ENCODE measurements around the gene SWSAP1. TPM values are rescaled to one million over a fixed set of nuclear protein-coding genes. Genes with fewer than 3 reads are reported as not detected.

The SWSAP1 gene
- total and polyA plus RNA-seq, 9 of the 15 experiments (the other 6 are each of a cell fraction or from before 2014, with no cell fraction given), result 0.18 to 2.8 (median 1.7) TPM

- TF ChIP-seq, protein P1, sequence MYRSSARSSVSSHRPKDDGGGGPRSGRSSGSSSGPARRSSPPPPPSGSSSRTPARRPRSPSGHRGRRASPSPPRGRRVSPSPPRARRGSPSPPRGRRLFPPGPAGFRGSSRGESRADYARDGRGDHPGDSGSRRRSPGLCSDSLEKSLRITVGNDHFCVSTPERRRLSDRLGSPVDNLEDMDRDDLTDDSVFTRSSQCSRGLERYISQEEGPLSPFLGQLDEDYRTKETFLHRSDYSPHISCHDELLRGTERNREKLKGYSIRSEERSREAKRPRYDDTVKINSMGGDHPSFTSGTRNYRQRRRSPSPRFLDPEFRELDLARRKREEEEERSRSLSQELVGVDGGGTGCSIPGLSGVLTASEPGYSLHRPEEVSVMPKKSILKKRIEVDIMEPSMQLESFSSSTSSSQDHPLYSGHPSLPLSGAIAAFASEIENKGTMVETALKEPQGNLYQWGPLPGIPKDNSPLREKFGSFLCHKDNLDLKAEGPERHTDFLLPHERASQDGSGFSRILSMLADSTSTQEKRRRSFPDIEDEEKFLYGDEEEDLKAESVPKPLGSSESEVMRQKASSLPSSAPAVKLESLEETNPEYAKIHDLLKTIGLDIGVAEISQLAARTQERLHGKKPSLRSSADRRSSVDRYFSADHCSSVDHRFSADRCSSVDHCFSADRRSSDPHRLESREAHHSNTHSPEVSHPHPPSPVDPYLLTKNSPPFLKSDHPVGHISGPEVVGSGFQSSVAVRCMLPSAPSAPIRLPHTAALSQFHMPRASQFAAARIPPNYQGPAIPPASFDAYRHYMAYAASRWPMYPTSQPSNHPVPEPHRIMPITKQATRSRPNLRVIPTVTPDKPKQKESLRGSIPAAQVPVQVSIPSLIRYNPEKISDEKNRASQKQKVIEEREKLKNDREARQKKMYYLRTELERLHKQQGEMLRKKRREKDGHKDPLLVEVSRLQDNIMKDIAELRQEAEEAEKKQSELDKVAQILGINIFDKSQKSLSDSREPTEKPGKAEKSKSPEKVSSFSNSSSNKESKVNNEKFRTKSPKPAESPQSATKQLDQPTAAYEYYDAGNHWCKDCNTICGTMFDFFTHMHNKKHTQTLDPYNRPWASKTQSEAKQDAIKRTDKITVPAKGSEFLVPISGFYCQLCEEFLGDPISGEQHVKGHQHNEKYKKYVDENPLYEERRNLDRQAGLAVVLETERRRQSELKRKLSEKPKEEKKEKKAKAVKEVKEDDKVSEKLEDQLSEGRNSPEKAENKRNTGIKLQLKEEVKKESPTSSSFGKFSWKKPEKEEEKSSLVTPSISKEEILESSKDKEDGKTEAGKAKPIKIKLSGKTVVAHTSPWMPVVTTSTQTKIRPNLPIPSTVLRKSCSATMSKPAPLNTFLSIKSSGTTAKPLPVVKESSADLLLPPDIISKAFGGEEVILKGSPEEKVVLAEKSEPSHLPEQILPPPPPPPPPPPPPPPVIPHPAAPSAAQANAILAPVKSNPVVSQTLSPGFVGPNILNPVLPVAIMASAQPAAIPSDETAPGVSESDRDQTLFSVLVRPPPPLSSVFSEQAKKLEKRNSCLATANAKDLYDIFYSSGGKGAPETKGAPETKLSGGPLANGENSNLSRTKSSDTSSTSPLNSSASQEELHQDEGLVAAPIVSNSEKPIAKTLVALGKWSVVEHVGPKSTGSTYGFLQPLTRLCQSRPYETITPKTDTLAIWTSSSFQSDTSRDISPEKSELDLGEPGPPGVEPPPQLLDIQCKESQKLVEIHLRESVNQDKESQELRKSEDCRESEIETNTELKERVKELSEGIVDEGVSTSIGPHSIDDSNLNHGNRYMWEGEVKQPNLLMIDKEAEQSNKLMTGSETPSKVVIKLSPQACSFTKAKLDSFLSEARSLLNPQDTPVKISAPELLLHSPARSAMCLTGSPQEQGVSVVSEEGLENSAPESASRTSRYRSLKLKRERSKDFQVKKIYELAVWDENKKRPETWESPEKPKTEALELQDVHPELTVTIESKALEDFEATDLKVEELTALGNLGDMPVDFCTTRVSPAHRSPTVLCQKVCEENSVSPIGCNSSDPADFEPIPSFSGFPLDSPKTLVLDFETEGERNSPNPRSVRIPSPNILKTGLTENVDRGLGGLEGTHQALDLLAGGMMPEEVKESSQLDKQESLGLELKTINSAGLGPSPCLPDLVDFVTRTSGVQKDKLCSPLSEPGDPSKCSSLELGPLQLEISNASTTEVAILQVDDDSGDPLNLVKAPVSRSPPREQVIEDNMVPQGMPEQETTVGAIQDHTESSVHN (IDR thresholded peaks at IDR 0.05; ENCODE audit: borderline replicate concordance in 1 of 2, low read depth in 1 of 2), result no peak
- TF ChIP-seq FOSL1 (tag; conservative IDR thresholded peaks at IDR 0.05), result peak; percentile 32; the same call in 1 of the 2 replicates
- TF ChIP-seq, protein P2, sequence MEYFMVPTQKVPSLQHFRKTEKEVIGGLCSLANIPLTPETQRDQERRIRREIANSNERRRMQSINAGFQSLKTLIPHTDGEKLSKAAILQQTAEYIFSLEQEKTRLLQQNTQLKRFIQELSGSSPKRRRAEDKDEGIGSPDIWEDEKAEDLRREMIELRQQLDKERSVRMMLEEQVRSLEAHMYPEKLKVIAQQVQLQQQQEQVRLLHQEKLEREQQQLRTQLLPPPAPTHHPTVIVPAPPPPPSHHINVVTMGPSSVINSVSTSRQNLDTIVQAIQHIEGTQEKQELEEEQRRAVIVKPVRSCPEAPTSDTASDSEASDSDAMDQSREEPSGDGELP (CRISPR knock-in tag; IDR thresholded peaks at IDR 0.05; ENCODE audit: borderline replicate concordance), result no peak
- no peak for TF ChIP-seq HDGF (IDR thresholded peaks at IDR 0.05)
- no peak for TF ChIP-seq MTF1 (CRISPR knock-in tag; IDR thresholded peaks at IDR 0.05; ENCODE audit: borderline replicate concordance)
- no peak for TF ChIP-seq SMAD1 (IDR thresholded peaks at IDR 0.05; ENCODE audit: low read depth, low read length, partially characterized antibody)
- TF ChIP-seq, protein P3, sequence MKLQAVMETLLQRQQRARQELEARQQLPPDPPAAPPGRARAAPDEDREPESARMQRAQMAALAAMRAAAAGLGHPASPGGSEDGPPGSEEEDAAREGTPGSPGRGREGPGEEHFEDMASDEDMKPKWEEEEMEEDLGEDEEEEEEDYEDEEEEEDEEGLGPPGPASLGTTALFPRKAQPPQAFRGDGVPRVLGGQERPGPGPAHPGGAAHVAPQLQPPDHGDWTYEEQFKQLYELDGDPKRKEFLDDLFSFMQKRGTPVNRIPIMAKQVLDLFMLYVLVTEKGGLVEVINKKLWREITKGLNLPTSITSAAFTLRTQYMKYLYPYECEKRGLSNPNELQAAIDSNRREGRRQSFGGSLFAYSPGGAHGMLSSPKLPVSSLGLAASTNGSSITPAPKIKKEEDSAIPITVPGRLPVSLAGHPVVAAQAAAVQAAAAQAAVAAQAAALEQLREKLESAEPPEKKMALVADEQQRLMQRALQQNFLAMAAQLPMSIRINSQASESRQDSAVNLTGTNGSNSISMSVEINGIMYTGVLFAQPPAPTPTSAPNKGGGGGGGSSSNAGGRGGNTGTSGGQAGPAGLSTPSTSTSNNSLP (IDR thresholded peaks at IDR 0.05; ENCODE audit: borderline replicate concordance, low read depth, low read length), result no peak
- no peak for TF ChIP-seq ZNF324 (CRISPR knock-in tag; IDR thresholded peaks at IDR 0.05)
- TF ChIP-seq MCM7 (IDR thresholded peaks at IDR 0.05), result no peak
- peak; percentile 77 for TF ChIP-seq SPI1 (IDR thresholded peaks at IDR 0.05; ENCODE audit: borderline replicate concordance, low read depth, low read length)
- no peak for TF ChIP-seq CEBPG (CRISPR knock-in tag; IDR thresholded peaks at IDR 0.05)
- no peak for TF ChIP-seq CEBPG (tag; conservative IDR thresholded peaks at IDR 0.05 in 1 of 2, IDR thresholded peaks at IDR 0.05 in 1 of 2)
- TF ChIP-seq ZNF23 (CRISPR knock-in tag; IDR thresholded peaks at IDR 0.05), result 0 out of 2 replicates have a peak, but pooled peaks have one; percentile 18
- 0 out of 4 replicates have a peak, but pooled peaks of 1 of the 2 experiments have one; percentile 40 for TF ChIP-seq FOXK2 (conservative IDR thresholded peaks at IDR 0.05 in 1 of 2, IDR thresholded peaks at IDR 0.05 in 1 of 2; ENCODE audit: low read depth in 2 of 2)
- no peak for TF ChIP-seq SAFB (IDR thresholded peaks at IDR 0.05; ENCODE audit: borderline replicate concordance, low read depth, low read length)
- TF ChIP-seq STAT5A (IDR thresholded peaks at IDR 0.05; ENCODE audit: borderline replicate concordance, low read length), result no peak
- TF ChIP-seq CCNT2 (IDR thresholded peaks at IDR 0.05; ENCODE audit: borderline replicate concordance, extremely low read depth, insufficient read length, low read depth, low read length), result no peak
- TF ChIP-seq HMG20A (CRISPR knock-in tag; conservative IDR thresholded peaks at IDR 0.05), result no peak
- peak; percentile 91 for TF ChIP-seq PHF20 (IDR thresholded peaks at IDR 0.05; ENCODE audit: partially characterized antibody)
These were observed 2.8 kb downstream of the SWSAP1 start (continued) for GRCh38 chr19:11377237-11377636.
